Globus pallidus (tissue), 1 donor: Measurements from ENCODE around the gene ADCY9.

Source experiments
- DNase-seq: peaks from one replicate; pipeline ENCODE4 v3.0.0-alpha.2; 2015; ENCODE audit warnings: low spot score

ADCY9 gene

DNA sequence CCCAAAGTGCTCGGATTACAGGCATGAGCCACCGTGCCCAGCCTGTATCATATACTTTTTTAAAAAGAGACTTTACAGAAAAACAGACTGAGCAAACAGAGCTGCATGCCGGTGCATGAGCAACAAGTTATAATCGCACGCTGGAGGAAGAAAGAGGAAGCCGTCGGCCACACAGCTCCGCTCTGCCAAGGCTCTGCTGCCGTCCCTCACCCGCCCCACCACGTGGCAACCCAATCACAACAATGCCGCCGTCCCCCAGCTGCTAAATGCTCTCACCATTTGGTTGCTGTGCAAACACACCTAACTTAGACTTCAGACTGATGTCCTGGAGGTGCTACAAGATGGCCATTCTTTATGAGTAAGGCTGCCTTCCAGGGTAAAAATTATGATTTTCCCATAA lies 83.5 kb downstream of the ADCY9 start:
- no peak for DNase-seq

- no peak for DNase-seq
Observed at GRCh38 chr16:4028144-4028543, 88.1 kb downstream of the ADCY9 start.

DNA sequence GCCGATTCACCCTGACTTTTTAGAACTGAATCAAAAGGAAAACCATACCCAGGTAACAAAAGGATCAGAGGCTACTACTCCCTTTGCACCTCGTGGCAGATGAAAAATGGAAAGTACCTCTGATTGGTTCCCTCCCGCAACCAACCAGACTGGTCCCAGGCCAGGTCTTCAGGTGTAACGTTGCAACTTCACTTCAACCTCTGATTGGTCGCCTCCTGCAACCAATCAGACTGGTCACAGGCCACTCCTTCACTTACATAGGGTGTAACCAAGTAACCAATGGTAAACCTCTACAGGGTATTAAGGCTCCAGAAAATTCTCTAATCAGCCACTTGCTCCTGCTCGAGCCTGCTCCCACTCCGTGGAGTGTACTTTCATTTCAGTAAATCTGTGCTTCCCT lies 89.4 kb downstream of the ADCY9 start:
- no peak for DNase-seq

- DNase-seq = no peak
Observed at GRCh38 chr16:4025428-4025827, 90.8 kb downstream of the ADCY9 start.

- no peak for DNase-seq
Observed at GRCh38 chr16:4021916-4022315, 94.3 kb downstream of the ADCY9 start.

GRCh38 chr16:4021070-4021779 lies 95.0 kb downstream of the ADCY9 start:
- no peak for DNase-seq

DNA sequence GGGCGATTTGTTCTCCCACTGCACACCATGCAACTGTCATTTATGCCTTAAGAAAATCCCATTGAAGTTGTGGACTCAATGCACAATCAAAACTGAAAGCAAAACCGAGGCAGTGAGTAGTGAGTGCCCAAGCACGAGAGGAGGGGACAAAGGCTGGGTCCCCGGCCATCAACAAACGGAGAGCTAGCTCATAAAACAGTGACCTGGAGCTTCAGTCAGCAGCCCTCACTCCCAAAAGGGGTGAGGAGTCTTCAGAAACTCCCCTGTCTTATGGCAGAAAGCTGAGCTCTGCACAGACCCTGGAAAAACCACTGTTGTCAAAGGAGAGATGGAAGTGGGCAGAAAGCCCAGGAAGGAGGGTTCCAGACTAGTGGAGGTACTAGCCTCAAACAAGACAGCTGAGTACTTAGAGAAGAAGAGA lies 96.9 kb downstream of the ADCY9 start:
- DNase-seq = peak; percentile 10

- no peak for DNase-seq
Observed at GRCh38 chr16:4018391-4018790, 97.9 kb downstream of the ADCY9 start.

- DNase-seq = no peak
Observed at GRCh38 chr16:4017807-4018206, 98.4 kb downstream of the ADCY9 start.

DNA sequence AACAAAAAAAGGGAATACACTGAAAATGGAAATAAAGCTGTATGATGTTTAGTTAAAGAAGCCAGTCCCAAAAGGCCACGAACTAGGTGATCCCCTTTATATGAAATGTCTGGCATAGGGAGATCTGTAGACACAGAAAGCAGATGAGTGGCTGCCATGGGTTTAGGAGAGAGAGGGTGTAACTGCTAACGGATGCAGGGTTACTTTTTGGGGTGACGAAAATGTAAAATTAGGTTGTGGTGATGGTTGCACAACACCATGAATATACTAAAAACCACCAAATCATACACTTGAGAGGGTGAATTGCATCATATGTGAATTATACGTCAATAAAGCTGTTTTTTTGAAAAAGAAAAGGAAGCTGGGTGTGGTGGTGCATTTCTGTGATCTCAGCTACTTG lies 99.6 kb downstream of the ADCY9 start:
- DNase-seq = no peak

GRCh38 chr16:4016005-4016352 lies 100.3 kb downstream of the ADCY9 start:
- no peak for DNase-seq

GRCh38 chr16:4015275-4016004 lies 100.8 kb downstream of the ADCY9 start:
- DNase-seq = no peak

DNA sequence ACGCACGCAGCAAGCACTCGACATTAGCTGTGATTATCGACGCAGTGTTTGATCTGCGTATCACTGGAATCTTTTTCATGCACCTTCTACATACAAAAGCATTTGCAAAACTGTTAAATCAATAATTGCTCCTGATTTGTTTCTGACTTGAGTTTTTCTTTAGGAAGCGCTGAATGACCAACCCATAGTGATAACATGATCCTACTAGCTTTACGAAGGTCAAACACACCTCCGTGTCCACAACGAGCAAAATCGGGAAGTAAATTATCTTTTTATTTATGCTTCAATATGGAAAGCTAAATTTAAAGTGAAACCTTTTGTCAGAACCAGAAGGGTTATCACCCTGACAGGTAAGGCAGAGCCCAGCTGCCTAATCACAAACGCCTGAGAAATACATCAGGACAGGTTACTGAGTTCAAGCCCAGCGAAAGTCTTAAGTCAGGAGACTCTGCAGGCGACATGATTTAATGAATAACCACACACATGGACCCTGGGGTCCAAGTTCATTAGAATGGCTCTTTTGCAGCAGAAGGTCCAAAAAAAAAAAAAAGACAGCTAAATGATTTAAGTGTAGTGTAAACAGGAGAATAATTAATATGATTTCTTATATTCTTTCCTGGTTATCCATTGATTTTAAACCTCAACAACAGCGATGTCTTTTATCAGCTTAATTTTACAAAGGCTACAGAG lies 104.2 kb downstream of the ADCY9 start:
- DNase-seq = no peak

DNA sequence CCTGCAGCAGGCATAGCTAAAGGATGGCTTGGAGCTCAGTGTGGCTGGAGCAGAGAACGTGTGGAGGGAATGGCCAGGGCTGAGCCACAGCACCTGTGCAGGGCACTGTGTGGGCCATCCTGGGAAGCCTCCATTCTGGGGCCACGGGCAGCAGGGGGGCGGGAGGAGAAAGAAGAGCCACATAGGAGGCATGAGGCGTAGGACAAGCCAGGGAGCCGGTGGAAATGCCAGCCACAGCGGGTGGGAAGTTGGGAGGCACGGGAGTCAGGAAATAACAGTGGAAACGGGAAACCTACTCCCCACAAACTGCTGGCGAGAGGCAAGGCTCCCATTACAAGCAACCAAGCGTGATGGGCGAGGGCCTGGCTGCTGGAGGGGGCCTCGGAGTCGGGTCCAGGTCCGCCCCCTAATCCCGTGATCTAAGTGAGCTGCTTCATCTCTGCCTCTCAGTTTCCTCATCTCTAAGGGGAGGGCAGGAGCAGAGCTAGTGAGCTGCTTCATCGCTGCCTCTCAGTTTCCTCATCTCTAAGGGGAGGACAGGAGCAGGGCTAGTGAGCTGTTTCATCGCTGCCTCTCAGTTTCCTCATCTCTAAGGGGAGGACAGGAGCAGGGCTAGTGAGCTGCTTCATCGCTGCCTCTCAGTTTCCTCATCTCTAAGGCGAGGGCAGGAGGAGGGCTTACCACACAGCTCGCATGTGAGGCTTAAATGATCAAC lies 104.9 kb downstream of the ADCY9 start:
- no peak for DNase-seq

DNA sequence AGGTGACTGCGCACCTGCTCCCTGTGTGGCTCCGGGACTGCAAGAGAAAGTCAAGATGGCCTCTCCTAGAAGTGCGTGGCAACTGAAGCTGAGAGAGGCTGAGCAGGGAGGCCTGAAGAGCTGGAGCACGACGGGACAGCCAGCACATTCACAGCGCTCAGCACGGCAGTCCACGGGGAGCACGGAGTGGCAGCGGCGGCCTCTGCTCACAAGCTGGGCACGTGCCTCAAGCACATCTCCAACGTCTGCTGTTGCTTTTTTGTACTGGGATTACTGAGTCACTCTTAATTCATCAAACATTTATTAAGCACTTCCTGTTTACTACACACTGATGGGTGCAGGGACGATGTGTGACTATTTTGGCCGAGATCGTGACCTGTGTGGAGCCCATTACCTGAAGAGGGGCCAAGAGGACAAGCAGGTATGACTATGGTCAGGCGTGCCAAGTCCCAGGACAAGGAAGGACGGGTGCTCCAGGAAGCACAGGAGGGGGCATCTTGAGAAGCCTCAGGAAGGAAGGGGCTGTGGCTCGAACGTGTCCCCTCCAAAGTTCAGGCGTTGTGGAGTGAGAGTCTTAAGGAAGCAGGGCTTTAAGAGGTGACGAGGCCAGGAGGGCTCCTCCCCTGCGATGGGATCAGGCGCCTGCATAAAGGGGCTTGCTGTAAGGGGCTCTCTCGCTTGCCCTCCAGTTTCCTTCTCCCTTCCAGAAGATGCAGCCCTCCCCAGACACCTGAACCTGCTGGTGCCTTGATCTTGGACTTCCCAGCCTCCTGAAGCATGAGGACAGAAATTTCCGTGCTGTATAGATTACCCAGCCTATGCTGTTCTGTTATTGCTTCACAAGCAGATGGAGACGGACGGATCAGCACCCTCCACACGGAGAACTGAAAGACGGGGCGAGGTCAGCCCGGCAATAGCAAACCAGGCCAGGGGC lies 105.8 kb downstream of the ADCY9 start:
- no peak for DNase-seq

DNA sequence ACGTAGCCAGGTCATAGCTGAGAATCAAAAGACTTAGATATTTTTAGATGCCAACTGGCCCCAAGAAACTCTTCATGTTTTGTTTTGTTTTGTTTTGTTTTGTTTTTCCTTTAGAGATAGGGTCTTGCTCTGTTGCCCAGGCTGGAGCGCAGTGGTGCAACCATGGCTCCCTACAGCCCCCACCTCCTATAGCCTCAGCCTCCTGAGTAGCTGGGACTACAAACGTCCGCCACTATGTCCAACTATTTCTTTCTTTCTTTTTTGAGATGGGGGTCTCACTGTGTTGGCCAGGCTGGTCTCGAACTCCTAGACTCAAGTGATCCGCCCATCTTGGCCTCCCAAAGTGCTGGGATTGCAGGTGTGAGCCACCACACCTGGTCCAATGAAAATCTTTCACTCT lies 107.1 kb downstream of the ADCY9 start:
- no peak for DNase-seq

GRCh38 chr16:4008116-4008515 lies 108.1 kb downstream of the ADCY9 start:
- DNase-seq = no peak

DNA sequence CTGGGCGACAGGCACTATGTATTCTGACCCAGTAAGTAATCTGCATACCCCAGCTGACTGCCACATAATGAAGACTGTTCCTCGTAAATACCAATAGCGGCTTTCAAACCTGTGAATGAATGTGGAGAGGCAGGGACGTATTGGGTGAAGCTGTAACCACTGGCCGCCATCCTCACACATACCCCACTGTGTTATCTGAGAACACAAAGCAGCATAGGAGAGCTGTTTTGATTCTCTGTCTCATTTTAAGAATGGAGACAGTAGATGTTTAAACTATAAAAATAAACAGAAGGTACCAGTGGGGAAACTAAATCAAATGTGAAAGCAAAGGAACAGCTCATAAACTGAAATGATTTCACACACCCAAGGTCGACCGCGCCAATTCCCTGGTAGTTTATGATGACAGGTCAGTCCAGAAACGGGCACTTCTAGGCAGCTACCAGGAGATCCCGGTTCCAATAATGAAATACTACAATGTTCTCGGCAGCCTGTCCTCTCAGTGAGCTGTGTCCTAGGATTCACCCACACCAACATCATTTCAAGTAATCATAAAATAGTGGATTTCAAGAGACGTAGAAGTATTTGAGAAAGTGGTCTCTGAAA lies 109.7 kb downstream of the ADCY9 start:
- no peak for DNase-seq

- DNase-seq = no peak
Observed at GRCh38 chr16:4005731-4006130, 110.5 kb downstream of the ADCY9 start.

DNA sequence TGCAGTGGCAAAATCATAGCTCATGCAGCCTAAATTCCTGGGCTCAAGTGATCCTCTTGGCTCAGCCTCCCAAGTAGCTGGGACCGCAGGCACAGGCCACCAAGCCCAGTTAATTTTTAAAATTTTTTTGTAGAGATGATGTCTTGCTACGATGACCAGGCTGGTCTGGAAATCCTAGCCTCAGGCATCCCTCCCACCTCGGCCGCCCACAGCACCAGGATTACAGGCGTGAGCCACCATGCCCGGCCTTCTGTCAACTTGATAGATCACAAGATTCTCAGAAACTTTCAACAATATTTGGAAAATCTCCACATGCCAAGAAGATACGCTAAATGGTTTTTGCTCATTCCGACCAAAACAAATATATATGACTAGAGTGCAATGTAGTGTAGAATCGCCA lies 111.0 kb downstream of the ADCY9 start:
- no peak for DNase-seq

DNA sequence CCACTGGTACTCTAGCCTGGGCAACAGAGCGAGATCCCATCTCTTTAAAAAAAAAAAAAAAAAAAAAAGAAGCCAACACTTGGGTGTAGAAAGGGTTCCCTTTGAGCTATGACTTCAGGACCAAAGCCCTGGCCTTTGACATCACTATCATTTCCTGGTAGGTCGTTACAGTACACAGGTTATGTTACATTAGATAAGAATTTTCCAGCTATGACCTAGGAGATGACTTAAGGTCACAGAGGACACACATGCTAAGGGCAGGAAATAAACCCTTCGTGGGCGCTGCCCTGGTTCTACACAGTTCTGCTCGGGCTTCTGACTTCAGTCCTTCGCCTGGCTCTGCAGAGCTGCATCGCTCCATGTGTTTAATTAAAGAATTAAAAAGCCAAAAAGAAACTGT lies 112.0 kb downstream of the ADCY9 start:
- no peak for DNase-seq
